Left renal pelvis (tissue), 4 donors: ENCODE data around the gene MFSD6. TPM values are rescaled to one million over a fixed set of nuclear protein-coding genes. Genes with fewer than 3 reads are reported as not detected.
"Not testable (repeated sequence)": the region's sequence is repeated elsewhere in the genome, so short reads cannot be mapped to it uniquely, and the experiment has no call there.

Source experiments
- DNase-seq, 4 donors: peaks; one replicate each; pipeline ENCODE4 v3.0.0-alpha.2; 2013; ENCODE audit warnings: low read depth in 4 of 4, low spot score in 3 of 4
- polyA plus RNA-seq, 4 donors: library from polyadenylated mRNA; unstranded; fragments of 120-200 nt; gene quantifications; one replicate each; pipeline ENCODE4 v1.2.1, GENCODE V29; 2013; ENCODE audit not compliant: insufficient read length in 4 of 4

Gene MFSD6
- polyA plus RNA-seq, 4 donors: 8.1 to 16.7 (median 15.5) TPM

GRCh38 chr2:190490502-190490901 lies 82.3 kb downstream of the MFSD6 start:
- no peak for DNase-seq

GRCh38 chr2:190493095-190493494 lies 84.9 kb downstream of the MFSD6 start:
- DNase-seq: no peak

DNA sequence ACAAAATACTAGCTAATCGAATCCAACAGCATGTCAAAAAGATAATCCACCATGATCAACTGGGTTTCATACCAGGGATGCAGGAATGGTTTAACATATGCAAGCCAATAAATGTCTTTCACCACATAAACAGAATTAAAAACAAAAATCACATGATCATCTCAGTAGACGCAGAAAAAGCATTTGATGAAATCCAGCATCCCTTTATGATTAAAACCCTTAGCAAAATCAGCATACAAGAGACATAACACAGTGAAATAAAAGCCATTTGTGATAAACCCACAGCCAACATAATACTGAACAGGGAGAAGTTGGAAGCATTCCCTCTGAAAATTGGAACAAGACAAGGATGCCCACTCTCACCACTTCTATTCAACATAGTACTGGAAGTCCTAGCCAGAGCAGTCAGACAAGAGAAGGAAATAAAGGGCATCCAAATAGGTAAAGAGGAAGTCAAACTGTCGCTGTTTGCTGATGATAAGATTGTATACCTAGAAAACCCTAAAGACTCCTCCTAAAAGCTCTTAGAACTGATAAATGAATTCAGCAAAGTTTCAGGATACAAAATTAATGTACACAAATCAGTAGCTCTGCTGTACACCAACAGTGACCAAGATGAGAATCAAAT lies 86.6 kb downstream of the MFSD6 start:
- not testable (repeated sequence) for DNase-seq

DNA sequence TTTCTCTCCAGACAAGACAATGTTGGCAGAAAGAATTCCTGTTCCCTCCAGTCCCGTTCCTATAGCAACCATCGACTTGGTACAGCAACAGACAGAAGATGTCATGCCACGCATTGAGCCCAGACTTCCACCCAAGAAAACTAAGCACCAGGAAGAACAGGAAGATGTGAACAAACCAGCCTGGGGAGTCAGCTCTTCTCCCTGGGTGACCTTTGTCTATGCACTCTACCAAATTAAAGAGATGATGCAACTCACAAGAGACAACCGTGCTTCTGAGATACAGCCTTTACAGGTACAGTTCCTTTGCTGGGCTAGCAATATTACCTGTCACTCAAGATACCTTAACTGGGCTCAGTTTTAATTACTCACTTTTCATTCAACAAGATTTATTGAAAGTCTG lies 89.3 kb downstream of the MFSD6 start:
- no peak for DNase-seq

DNA sequence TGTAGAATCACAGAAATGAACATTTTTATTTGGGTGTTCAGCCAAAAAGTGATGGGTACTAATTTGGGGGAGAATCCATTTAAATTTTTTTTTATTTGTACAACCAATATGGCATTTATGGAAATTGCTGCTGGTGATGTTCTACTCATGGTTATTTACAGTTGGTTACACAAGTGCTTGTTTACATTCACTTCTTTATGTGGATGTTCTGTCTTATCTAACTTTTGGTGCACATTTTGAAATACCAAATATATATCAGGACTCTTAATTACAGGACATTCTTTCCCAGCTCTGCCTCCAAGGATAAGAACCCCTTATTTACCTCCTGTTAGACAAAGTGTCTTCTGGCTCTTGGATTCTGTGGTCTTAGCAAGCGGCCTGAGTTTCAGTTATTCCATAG lies 91.1 kb downstream of the MFSD6 start:
- no peak for DNase-seq

GRCh38 chr2:190500054-190500502 lies 91.9 kb downstream of the MFSD6 start:
- DNase-seq: no peak

GRCh38 chr2:190501231-190501630 lies 93.1 kb downstream of the MFSD6 start:
- DNase-seq: no peak

DNA sequence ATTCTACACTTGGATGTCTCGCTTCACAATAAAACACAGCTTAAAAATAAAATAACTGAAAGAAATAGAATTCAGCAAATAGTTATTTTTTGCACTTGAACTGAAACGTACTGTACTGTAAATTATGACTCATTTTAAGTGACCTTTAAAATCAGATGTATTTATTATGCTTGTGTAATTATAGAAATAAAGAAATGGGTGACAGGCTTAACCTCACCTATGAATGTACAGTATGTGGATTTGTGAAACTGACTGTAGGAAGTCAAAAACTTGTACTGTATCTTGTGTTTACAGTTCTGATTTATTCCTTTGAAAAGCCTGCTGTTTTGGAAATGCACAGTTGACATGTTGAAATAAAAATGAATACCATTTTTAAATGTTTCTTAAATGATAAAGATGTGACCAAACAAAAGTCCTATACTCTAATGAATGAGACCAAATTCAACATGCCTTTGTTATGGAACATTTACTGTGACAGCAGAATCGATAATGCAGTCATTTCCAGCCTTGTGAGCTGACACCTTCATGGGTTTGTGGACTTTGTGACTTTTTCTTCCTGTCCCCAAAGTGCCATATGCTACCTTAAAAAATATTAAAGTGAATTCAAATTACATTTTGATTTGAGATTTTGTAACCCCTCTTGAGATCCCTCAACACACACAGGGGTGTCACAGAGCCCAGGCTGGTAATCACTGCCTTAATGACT lies 93.7 kb downstream of the MFSD6 start:
- no peak for DNase-seq

DNA sequence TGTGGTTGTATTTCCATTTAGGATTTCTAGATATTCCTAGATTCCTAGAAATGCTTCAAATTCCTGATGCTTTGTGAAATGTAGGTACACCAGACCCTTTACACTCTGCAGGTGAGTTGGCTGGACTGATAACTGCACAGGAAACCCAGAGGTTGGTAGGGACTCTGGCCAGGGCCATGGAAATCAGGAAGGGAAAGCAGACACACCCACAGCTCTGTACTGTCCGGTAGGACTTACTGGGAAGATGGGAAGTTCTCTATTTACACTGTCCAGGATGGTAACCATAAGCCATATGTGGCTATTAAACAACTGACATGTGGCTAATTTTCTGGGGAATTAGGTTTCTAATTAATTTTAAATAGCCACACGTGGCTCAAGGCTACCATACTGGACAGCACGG lies 94.9 kb downstream of the MFSD6 start:
- DNase-seq: no peak

GRCh38 chr2:190504912-190505311 lies 96.8 kb downstream of the MFSD6 start:
- DNase-seq: no peak

DNA sequence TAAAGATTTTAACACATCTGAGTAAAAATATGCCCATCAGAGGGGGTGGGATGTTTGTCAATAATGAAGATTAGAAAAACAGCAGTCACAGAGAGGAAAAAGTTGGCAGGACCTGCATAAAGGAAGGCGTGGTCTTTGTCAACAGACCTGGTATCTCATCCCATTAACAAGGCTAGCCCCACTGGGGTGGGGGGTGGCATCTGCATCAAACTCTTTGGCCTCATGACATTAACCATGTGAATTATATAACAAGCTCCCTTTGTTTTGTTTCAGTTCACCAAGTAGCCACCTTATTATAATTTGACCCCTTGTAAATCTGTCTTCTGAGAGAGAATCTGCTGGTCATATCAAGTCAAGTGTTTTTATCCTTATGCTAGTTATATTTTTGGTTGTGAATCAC lies 97.5 kb downstream of the MFSD6 start:
- no peak for DNase-seq

DNA sequence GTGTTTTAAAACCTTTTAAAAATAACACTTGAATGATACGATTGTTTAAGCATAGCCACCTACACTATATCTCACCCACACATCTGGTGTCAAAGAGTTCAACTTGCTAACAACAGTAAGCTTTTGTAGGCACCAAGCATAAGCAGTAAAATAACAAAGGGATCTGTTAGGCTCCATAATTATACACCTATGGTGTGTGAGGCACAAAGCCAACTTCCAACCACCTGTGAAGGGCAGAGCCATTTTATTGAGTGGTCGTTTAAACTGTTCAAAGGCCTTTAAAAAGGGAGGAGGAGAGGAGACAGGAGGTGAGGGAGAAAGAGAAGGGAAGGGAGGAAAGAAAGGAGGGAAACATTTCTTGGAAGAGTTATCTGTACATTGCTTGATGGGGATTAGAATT lies 98.5 kb downstream of the MFSD6 start:
- no peak for DNase-seq

GRCh38 chr2:190507135-190507534 lies 99.0 kb downstream of the MFSD6 start:
- DNase-seq: no peak

GRCh38 chr2:190509895-190510294 lies 101.7 kb downstream of the MFSD6 start:
- not testable (repeated sequence) for DNase-seq

- DNase-seq: no peak
Observed at GRCh38 chr2:190511104-190511503, 102.9 kb downstream of the MFSD6 start.

- no peak for DNase-seq
Observed at GRCh38 chr2:190512539-190513095, 104.5 kb downstream of the MFSD6 start.

- DNase-seq: no peak
Observed at GRCh38 chr2:190513877-190514276, 105.7 kb downstream of the MFSD6 start.

GRCh38 chr2:190514676-190515075 lies 106.5 kb downstream of the MFSD6 start:
- DNase-seq: no peak

- DNase-seq: no peak
Observed at GRCh38 chr2:190515687-190516086, 107.5 kb downstream of the MFSD6 start.

DNA sequence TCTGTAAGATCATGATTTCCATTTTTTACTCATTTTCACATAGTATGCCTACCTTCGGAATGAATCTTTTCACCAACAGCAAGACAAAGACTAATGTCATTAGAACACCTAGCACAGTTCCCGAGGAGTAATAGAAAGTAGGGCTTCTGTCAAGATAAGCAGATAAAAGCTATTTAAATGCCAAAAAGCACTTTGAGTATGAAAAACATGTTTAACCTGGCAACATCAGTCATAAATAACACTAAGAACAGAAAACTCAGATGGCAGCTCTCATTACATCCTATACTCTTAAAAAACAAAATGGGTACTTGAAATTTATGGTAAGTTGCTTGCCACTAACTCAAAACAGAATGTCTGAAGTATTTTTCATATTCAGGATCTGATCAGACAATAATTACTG lies 109.3 kb downstream of the MFSD6 start:
- DNase-seq: no peak

GRCh38 chr2:190519975-190520767 lies 112.0 kb downstream of the MFSD6 start:
- DNase-seq: no peak
